DMS53 (cell line): Measurements from ENCODE around the gene CTSE.
"Not testable (repeated sequence)": the region's sequence is repeated elsewhere in the genome, so short reads cannot be mapped to it uniquely, and the experiment has no call there.

Source experiments
- DNase-seq: peaks from one replicate; lab custom pipeline; 2025; lab: John Stamatoyannopoulos, UW

Gene CTSE

GRCh38 chr1:206014601-206015000 is 9.1 kb downstream of the CTSE start:
- DNase-seq: no peak

GRCh38 chr1:206013026-206013795 is 10.5 kb downstream of the CTSE start:
- DNase-seq: no peak

- DNase-seq: peak; percentile 29
Measured at GRCh38 chr1:206012086-206012859, 11.4 kb downstream of the CTSE start.

GRCh38 chr1:206011057-206011456 is 12.6 kb downstream of the CTSE start:
- DNase-seq: no peak

GRCh38 chr1:206010060-206010459 is 13.6 kb downstream of the CTSE start:
- DNase-seq: no peak

GRCh38 chr1:206006946-206007345 is 16.7 kb downstream of the CTSE start:
- no peak for DNase-seq

GRCh38 chr1:206005778-206006180 is 17.9 kb downstream of the CTSE start:
- no peak for DNase-seq

GRCh38 chr1:206005234-206005633 is 18.5 kb downstream of the CTSE start:
- DNase-seq: no peak

GRCh38 chr1:206004826-206005225 is 18.9 kb downstream of the CTSE start:
- DNase-seq: peak; percentile 32

GRCh38 chr1:206003854-206004800 is 19.6 kb downstream of the CTSE start:
- no peak for DNase-seq

- DNase-seq: peak; percentile 17
Measured at GRCh38 chr1:206002871-206003801, 20.6 kb downstream of the CTSE start, which contains the start of gene RAB7B. RAB7B (minus strand) TSS chr1:206003395; CDS start chr1:205994135, 9,260 bp downstream.

GRCh38 chr1:206002160-206002559 is 21.5 kb downstream of the CTSE start:
- no peak for DNase-seq

GRCh38 chr1:206001476-206001888 is 22.2 kb downstream of the CTSE start:
- DNase-seq: peak; percentile 59

GRCh38 chr1:206000641-206001339 is 22.9 kb downstream of the CTSE start:
- DNase-seq: no peak

- no peak for DNase-seq
Measured at GRCh38 chr1:205998457-205999241, 25.0 kb downstream of the CTSE start.

- not testable (repeated sequence) for DNase-seq
Measured at GRCh38 chr1:205996641-205997040, 27.1 kb downstream of the CTSE start.

GRCh38 chr1:205994346-205994745 is 29.3 kb downstream of the CTSE start:
- DNase-seq: no peak

- no peak for DNase-seq
Measured at GRCh38 chr1:205993068-205993467, 30.6 kb downstream of the CTSE start.

GRCh38 chr1:205992218-205992882 is 31.3 kb downstream of the CTSE start:
- no peak for DNase-seq
